ENCODE data around the gene NCS1.
"Not testable (repeated sequence)": the region's sequence is repeated elsewhere in the genome, so short reads cannot be mapped to it uniquely, and the experiment has no call there.

Gene NCS1

GRCh38 chr9:130275156-130275555, 103.0 kb downstream of the NCS1 start:
- DNase-seq (ENCODE audit: low read depth), result no peak
- TF ChIP-seq CTCF (IDR thresholded peaks at IDR 0.05; ENCODE audit: low read length, missing control alignments), result no peak
- no peak overlapping the region for H3K4me3 ChIP-seq (replicated peaks; ENCODE audit: low read depth, low read length)

- no peak for TF ChIP-seq CTCF (IDR thresholded peaks at IDR 0.05; ENCODE audit: low read length, missing control alignments)
- DNase-seq (ENCODE audit: low read depth), result no peak
Measured at GRCh38 chr9:130276121-130276520, 103.9 kb downstream of the NCS1 start.

GRCh38 chr9:130276955-130277354, 104.8 kb downstream of the NCS1 start:
- no peak overlapping the region for H3K4me3 ChIP-seq (replicated peaks; ENCODE audit: low read depth, low read length)
- DNase-seq (ENCODE audit: low read depth), result no peak
- no peak for TF ChIP-seq CTCF (IDR thresholded peaks at IDR 0.05; ENCODE audit: low read length, missing control alignments)

More at GRCh38 chr9:130276121-130276520, 103.9 kb downstream of the NCS1 start:
- H3K4me3 ChIP-seq (replicated peaks; ENCODE audit: low read depth, low read length), result no peak overlapping the region

- H3K4me3 ChIP-seq (replicated peaks; ENCODE audit: low read depth, low read length); DNase-seq (ENCODE audit: low read depth): not testable (repeated sequence)
Measured at GRCh38 chr9:130277525-130277924, 105.3 kb downstream of the NCS1 start.

- no peak for DNase-seq (ENCODE audit: low read depth)
- H3K4me3 ChIP-seq (replicated peaks; ENCODE audit: low read depth, low read length), result no peak overlapping the region
- no peak for TF ChIP-seq CTCF (IDR thresholded peaks at IDR 0.05; ENCODE audit: low read length, missing control alignments)
Measured at GRCh38 chr9:130283539-130284248, 111.5 kb downstream of the NCS1 start.

- H3K4me3 ChIP-seq (replicated peaks; ENCODE audit: low read depth, low read length), result no peak overlapping the region
- DNase-seq (ENCODE audit: low read depth), result no peak
- TF ChIP-seq CTCF (IDR thresholded peaks at IDR 0.05; ENCODE audit: low read length, missing control alignments), result no peak
Measured at GRCh38 chr9:130284249-130284625, 112.0 kb downstream of the NCS1 start.

GRCh38 chr9:130284690-130285089, 112.5 kb downstream of the NCS1 start:
- no peak for DNase-seq (ENCODE audit: low read depth)
- TF ChIP-seq CTCF (IDR thresholded peaks at IDR 0.05; ENCODE audit: low read length, missing control alignments), result no peak
- no peak overlapping the region for H3K4me3 ChIP-seq (replicated peaks; ENCODE audit: low read depth, low read length)
